DND-41 (cell line): ENCODE results near the gene MRPL33.
"Not testable (repeated sequence)": the region's sequence is repeated elsewhere in the genome, so short reads cannot be mapped to it uniquely, and the experiment has no call there.

ENCODE experiments used
- CTCF ChIP-seq: IDR thresholded peaks from 2 replicates; pipeline ENCODE4 v1.5.1; 2012; ENCODE audit warnings: borderline replicate concordance, low read length, moderate library complexity, mild to moderate bottlenecking; ENCODE audit not compliant: poor library complexity, severe bottlenecking; ENCODE audit errors: extremely low read depth
- EZH2 ChIP-seq: IDR thresholded peaks from 3 replicates; pipeline ENCODE4 v1.6.1; 2012; ENCODE audit warnings: borderline replicate concordance, low read depth, mild to moderate bottlenecking, moderate library complexity, low read length, inconsistent platforms; ENCODE audit not compliant: severe bottlenecking

- not testable (repeated sequence) for TF ChIP-seq CTCF, EZH2
These were observed 22.5 kb upstream of the MRPL33 start for GRCh38 chr2:27748803-27749554.
